HG03575 (cell line): ENCODE data around the gene NUDT17.

Experiments
- ATAC-seq: cut with Tn5 transposase; IDR thresholded peaks from one replicate; pipeline ENCODE4 v1.9.1; 2021; ENCODE audit not compliant: unreplicated experiment, insufficient number of reproducible peaks, low FRiP score; ENCODE audit errors: extremely low read depth

The NUDT17 gene

GRCh38 chr1:145845144-145845513, 301 bp upstream of the NUDT17 start:
- ATAC-seq = no peak

- no peak for ATAC-seq
Measured at GRCh38 chr1:145846201-145846612, 777 bp downstream of the NUDT17 start.

- no peak for ATAC-seq
Measured at GRCh38 chr1:145847827-145848226, 2.4 kb downstream of the NUDT17 start.

GRCh38 chr1:145849356-145850160, 4.1 kb downstream of the NUDT17 start:
- no peak for ATAC-seq

- ATAC-seq = no peak
Measured at GRCh38 chr1:145855426-145855948, 10.1 kb downstream of the NUDT17 start.

GRCh38 chr1:145857170-145857569, 11.7 kb downstream of the NUDT17 start:
- no peak for ATAC-seq

- ATAC-seq = no peak
Measured at GRCh38 chr1:145858238-145858900, 12.9 kb downstream of the NUDT17 start.

- ATAC-seq = no peak
Measured at GRCh38 chr1:145858901-145859490, 13.6 kb downstream of the NUDT17 start, which contains the start of gene PIAS3. TSS of gene PIAS3 (minus strand) at chr1:145859081. CDS start at chr1:145858990, 91 bp downstream.

- no peak for ATAC-seq
Measured at GRCh38 chr1:145859491-145860023, 14.1 kb downstream of the NUDT17 start.

- ATAC-seq = no peak
Measured at GRCh38 chr1:145863282-145864018, 18.0 kb downstream of the NUDT17 start.

GRCh38 chr1:145868232-145868631, 22.8 kb downstream of the NUDT17 start:
- no peak for ATAC-seq

- ATAC-seq = no peak
Measured at GRCh38 chr1:145871994-145872924, 26.8 kb downstream of the NUDT17 start.

- ATAC-seq = no peak
Measured at GRCh38 chr1:145874646-145875045, 29.2 kb downstream of the NUDT17 start.

- ATAC-seq = no peak
Measured at GRCh38 chr1:145877923-145878486, 32.6 kb downstream of the NUDT17 start.

GRCh38 chr1:145878724-145879123, 33.3 kb downstream of the NUDT17 start:
- ATAC-seq = no peak

GRCh38 chr1:145879775-145880174, 34.3 kb downstream of the NUDT17 start:
- ATAC-seq = no peak

GRCh38 chr1:145884675-145885074, 39.2 kb downstream of the NUDT17 start:
- no peak for ATAC-seq
